ENCODE data around the gene SPOP. TPM values are rescaled to one million over a fixed set of nuclear protein-coding genes. Genes with fewer than 3 reads are reported as not detected.

SPOP gene
- total and polyA plus RNA-seq, 2 of the 4 experiments (the other 2 are of a cell fraction): 24.9 to 47.5 TPM

GRCh38 chr17:49703557-49704277 lies 25.8 kb upstream of the SPOP start:
- Histone ChIP-seq H3K36me3 (ENCODE audit: control insufficient read depth, insufficient read depth, low read length) (peaks cover 51% of the 10 kb centered on the region), H3K18ac (ENCODE audit: low read depth, low read length) (no peak overlapping the region), H3K9me3 (ENCODE audit: control insufficient read depth, insufficient read depth, low read length) (no peaks in the 10 kb centered on the region), H4K20me1 (ENCODE audit: insufficient read depth, low read length) (no peaks in the 10 kb centered on the region), H2BK15ac (ENCODE audit: low read depth, low read length) (no peak overlapping the region), H4K8ac (ENCODE audit: low read depth in 2 of 2, low read length in 2 of 2) (no peak overlapping the region), H2BK120ac (ENCODE audit: low read depth, low read length) (no peak overlapping the region), H4K91ac (ENCODE audit: insufficient read depth, low read depth, low read length) (no peak overlapping the region), H3K9ac (ENCODE audit: low read depth, low read length) (no peak overlapping the region), H3K4me1 (ENCODE audit: control insufficient read depth, insufficient read depth, low read length) (peaks cover 3% of the 10 kb centered on the region), H3K9me1 (ENCODE audit: insufficient read depth, low read length) (peaks cover 2% of the 10 kb centered on the region; the same call in 1 of the 2 replicates), H3K56ac (ENCODE audit: extremely low read depth, insufficient read depth, low read length) (no peak overlapping the region), H3K4ac (ENCODE audit: low read depth, low read length) (no peak overlapping the region), H3K4me3 (ENCODE audit: insufficient read depth, low read depth, low read length) (no peak overlapping the region), H3K27me3 (ENCODE audit: control insufficient read depth, insufficient read depth, low read length) (no peaks in the 10 kb centered on the region), H3K79me1 (ENCODE audit: low read depth in 1 of 2, low read length in 2 of 2) (peaks cover 26 to 34% of the 10 kb centered on the region in 2 experiments), H3K4me2 (ENCODE audit: low read depth, low read length) (no peak overlapping the region), H2AK9ac (replicated peaks; ENCODE audit: low read depth, low read length, poor library complexity) (no peak overlapping the region), H3K27ac (ENCODE audit: insufficient read depth, low read length) (no peak overlapping the region), H2BK5ac (ENCODE audit: low read depth, low read length, poor library complexity, severe bottlenecking) (no peak overlapping the region), H2AK5ac (ENCODE audit: low read depth, low read length) (no peak overlapping the region), H2BK20ac (ENCODE audit: low read depth, low read length) (no peak overlapping the region), H4K5ac (ENCODE audit: low read depth, low read length) (no peak overlapping the region), H3K14ac (replicated peaks; ENCODE audit: low read depth, low read length) (no peak overlapping the region), H3K23ac (ENCODE audit: low read depth, low read length) (no peak overlapping the region), H2AFZ (replicated peaks; ENCODE audit: low read length, poor library complexity) (no peak overlapping the region)
- peak; percentile 61 for TF ChIP-seq SMC3 (IDR thresholded peaks at IDR 0.05; ENCODE audit: low read depth, low read length)
- TF ChIP-seq CEBPB (IDR thresholded peaks at IDR 0.05; ENCODE audit: low read depth, low read length): no peak
- TF ChIP-seq BHLHE40 (IDR thresholded peaks at IDR 0.05; ENCODE audit: low read depth, low read length): no peak
- TF ChIP-seq RAD21 (IDR thresholded peaks at IDR 0.05; ENCODE audit: low read length): peak; percentile 52
- TF ChIP-seq FOS (IDR thresholded peaks at IDR 0.05; ENCODE audit: low read depth, low read length): no peak
- no peak for TF ChIP-seq RCOR1 (IDR thresholded peaks at IDR 0.05; ENCODE audit: insufficient replicate concordance, low read length)
- TF ChIP-seq, protein P1, sequence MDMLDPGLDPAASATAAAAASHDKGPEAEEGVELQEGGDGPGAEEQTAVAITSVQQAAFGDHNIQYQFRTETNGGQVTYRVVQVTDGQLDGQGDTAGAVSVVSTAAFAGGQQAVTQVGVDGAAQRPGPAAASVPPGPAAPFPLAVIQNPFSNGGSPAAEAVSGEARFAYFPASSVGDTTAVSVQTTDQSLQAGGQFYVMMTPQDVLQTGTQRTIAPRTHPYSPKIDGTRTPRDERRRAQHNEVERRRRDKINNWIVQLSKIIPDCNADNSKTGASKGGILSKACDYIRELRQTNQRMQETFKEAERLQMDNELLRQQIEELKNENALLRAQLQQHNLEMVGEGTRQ (IDR thresholded peaks at IDR 0.05; ENCODE audit: low read depth, low read length): no peak
- TF ChIP-seq, protein P2, sequence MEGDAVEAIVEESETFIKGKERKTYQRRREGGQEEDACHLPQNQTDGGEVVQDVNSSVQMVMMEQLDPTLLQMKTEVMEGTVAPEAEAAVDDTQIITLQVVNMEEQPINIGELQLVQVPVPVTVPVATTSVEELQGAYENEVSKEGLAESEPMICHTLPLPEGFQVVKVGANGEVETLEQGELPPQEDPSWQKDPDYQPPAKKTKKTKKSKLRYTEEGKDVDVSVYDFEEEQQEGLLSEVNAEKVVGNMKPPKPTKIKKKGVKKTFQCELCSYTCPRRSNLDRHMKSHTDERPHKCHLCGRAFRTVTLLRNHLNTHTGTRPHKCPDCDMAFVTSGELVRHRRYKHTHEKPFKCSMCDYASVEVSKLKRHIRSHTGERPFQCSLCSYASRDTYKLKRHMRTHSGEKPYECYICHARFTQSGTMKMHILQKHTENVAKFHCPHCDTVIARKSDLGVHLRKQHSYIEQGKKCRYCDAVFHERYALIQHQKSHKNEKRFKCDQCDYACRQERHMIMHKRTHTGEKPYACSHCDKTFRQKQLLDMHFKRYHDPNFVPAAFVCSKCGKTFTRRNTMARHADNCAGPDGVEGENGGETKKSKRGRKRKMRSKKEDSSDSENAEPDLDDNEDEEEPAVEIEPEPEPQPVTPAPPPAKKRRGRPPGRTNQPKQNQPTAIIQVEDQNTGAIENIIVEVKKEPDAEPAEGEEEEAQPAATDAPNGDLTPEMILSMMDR (conservative IDR thresholded peaks at IDR 0.05; ENCODE audit: low read depth, low read length): peak; percentile 48
- in situ Hi-C loops (cut with MboI; ENCODE audit: low sequenced_read_pairs) (loop anchor here (10.0 kb wide), 1 partner anchor 291 kb away; the partner anchor contains the start of gene DLX3), dilution Hi-C loops (cut with HindIII; ENCODE audit: low sequenced_read_pairs, unreplicated experiment) (no loop called here), intact Hi-C loops (cut with micrococcal nuclease) (loop anchor here (2.0 kb wide), 1 partner anchor 295 kb away; no protein-coding TSS in a partner anchor)
- ChIA-PET POLR2A (ENCODE audit: unreplicated experiment) (no interaction called here), CTCF (interaction anchor here (0.9 to 1.0 kb wide), 2 partner anchors 8 to 134 kb away, joined by 3 to 6 read pairs; no protein-coding TSS in a partner anchor)
- WGBS, 2 experiments (ENCODE audit: extremely low coverage in 2 of 2, insufficient read length in 1 of 2): 100% methylated on average over 1 of the region's 6 CpGs; no CpG with 5 or more reads in 1 of the 2 experiments
- BruUV-seq (replicated peaks): no TSS peak
- DNase-seq (peak; percentile 39), ATAC-seq (ENCODE audit: low read depth) (no peak)
